ENCODE data around the gene SLC6A3.
"Not testable (repeated sequence)": the region's sequence is repeated elsewhere in the genome, so short reads cannot be mapped to it uniquely, and the experiment has no call there.

SLC6A3 gene

GRCh38 chr5:1463326-1464095 is 18.3 kb upstream of the SLC6A3 start:
- no peak for DNase-seq

- DNase-seq = no peak
These were observed 17.1 kb upstream of the SLC6A3 start for GRCh38 chr5:1462358-1462757.

GRCh38 chr5:1461396-1461795 is 16.2 kb upstream of the SLC6A3 start:
- no peak for DNase-seq

- no peak for DNase-seq
These were observed 14.9 kb upstream of the SLC6A3 start for GRCh38 chr5:1460054-1460682.

GRCh38 chr5:1459435-1459834 is 14.2 kb upstream of the SLC6A3 start:
- DNase-seq = not testable (repeated sequence)

GRCh38 chr5:1456110-1456881 is 11.1 kb upstream of the SLC6A3 start:
- not testable (repeated sequence) for DNase-seq

GRCh38 chr5:1453613-1454012 is 8.4 kb upstream of the SLC6A3 start:
- DNase-seq = no peak

- DNase-seq = no peak
These were observed 3.9 kb upstream of the SLC6A3 start for GRCh38 chr5:1449081-1449630.

- DNase-seq = no peak
These were observed 3.3 kb upstream of the SLC6A3 start for GRCh38 chr5:1448511-1449011.

- DNase-seq = no peak
These were observed 2.6 kb upstream of the SLC6A3 start for GRCh38 chr5:1447671-1448361.

GRCh38 chr5:1446602-1447343 is 1.5 kb upstream of the SLC6A3 start:
- DNase-seq = no peak

- no peak for DNase-seq
These were observed 705 bp upstream of the SLC6A3 start for GRCh38 chr5:1445689-1446601.

GRCh38 chr5:1444361-1445189 is 665 bp downstream of the SLC6A3 start:
- DNase-seq = no peak

GRCh38 chr5:1443991-1444360 is 1.3 kb downstream of the SLC6A3 start:
- no peak for DNase-seq

GRCh38 chr5:1443171-1443570 is 2.1 kb downstream of the SLC6A3 start:
- no peak for DNase-seq

- no peak for DNase-seq
These were observed 2.8 kb downstream of the SLC6A3 start for GRCh38 chr5:1442222-1443145.

- no peak for DNase-seq
These were observed 3.9 kb downstream of the SLC6A3 start for GRCh38 chr5:1441166-1441865.

- no peak for DNase-seq
These were observed 5.1 kb downstream of the SLC6A3 start for GRCh38 chr5:1440098-1440493.
